Activated CD4-positive, alpha-beta T cell treated with anti-CD3 and anti-CD28 coated beads for 24 hours (primary cell): ENCODE data around the gene RPLP2.

Source experiments
- DNase-seq, 2 donors: peaks; one replicate each; pipeline ENCODE4 v3.0.0-alpha.2; 2020; ENCODE audit warnings: low read depth in 2 of 2

RPLP2 gene

GRCh38 chr11:803770-804598 lies 5.8 kb upstream of the RPLP2 start:
- DNase-seq = no peak

GRCh38 chr11:804599-804964 lies 5.2 kb upstream of the RPLP2 start:
- no peak for DNase-seq

DNA sequence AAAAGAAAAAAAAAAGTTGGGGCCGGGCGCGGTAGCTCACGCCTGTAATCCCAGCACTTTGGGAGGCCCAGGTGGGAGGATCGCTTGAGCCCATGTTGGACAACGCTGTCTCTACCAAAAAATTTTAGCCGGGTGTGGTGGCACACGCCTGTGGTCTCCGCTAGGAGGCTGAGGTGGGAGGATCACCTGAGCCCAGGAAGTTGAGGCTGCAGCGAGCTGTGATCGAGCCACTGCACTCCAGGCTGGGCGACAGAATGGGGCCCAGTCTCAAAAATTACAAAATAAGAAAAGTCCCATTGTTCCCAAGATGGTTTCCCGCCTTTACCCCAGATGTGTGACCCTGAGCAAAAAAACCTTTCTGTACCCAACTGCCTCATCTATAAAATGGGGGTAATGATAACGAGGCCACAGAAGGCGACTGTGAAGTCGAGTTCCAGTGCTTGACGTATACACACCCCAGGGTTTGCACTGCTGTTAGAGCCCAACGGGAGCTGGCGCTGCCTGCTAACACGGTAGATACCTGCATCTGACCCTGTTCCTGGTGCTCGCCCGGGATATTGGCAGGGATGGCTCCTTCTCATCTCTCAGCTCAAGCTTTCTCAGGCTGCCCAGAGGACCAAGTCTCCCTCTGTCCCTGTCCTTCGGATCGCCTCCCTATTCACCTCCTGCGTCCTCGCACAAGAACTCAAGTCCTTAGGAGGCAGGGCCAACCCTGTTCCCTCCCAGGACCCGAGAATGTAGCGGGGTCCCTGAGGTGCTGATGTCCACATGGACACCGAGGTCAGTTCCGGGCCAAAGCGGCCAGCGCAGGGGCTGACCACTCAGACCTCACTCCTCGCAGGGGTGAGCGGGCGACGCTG lies 1.1 kb upstream of the RPLP2 start:
- DNase-seq = no peak

GRCh38 chr11:810040-810567 lies 337 bp downstream of the RPLP2 start:
- no peak for DNase-seq

DNA sequence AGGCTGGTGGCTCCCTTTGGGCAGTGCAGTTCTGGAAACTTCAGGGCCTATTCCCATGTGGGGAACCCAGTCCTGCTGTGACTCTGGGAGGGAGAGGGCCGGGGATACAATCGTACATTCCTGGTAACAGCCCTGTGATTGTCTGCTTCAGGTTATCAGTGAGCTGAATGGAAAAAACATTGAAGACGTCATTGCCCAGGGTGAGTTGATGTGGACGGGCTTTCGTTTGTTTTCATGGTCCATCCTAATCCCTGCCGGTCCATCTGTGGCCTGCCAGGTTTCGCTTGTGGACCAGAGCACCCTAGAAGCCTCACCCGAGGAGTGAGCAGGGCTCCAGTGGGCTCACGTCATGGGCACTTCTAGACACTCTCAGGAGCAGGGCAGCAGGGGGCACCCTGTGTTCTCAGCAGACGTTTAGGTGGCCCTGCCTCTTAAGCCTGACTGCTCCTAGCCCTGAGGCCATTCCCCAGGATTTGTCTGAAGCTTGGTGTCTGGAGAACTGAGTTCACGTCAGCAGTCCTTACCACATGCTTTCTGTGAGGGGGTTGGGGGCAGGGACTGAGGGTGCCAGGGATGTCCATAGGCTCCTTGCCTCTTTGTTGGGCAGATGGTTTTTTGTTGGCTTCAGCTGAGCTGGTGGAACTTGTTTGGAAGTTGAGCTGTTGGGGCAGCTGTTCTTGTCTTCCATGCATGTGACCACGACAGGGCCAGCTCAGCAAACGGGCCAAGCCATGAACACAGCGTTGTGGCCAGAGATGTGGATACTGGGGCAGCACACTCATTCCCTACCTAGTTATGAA lies 1.9 kb downstream of the RPLP2 start:
- DNase-seq = no peak

GRCh38 chr11:812390-812789 lies 2.6 kb downstream of the RPLP2 start:
- DNase-seq = no peak

- DNase-seq = no peak
Observed at GRCh38 chr11:813072-813455, 3.3 kb downstream of the RPLP2 start.

DNA sequence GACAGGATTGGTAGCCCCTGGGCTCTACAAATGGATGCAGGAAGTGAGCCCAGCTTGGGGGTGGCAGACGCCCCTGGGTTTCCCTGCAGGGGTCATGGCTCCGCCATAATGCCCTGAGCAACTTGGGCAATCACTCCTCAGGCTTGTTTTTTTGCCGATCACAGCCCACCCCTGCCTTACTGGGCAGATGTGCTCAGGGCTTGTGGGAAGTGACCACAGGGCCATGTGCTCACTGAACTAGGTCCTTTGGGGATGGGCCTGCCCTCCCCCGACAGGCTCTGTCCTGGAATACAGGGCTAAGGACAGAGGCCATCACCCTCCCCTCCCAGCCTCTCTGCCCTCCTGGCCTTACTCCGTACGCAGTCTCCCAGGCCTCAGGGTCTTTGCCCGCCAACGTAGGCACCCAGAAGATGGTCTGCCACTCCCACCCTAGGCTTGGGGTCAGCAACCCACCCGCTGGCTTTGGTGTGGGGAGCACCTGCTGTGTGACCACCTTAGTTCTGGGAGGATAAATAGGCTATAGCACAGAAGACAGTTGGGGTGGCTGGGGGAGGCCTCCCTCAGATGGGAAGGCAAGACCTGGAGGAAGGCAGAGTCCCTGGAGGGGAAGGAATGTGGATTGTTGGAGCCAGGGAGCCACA lies 3.8 kb downstream of the RPLP2 start:
- DNase-seq = no peak

DNA sequence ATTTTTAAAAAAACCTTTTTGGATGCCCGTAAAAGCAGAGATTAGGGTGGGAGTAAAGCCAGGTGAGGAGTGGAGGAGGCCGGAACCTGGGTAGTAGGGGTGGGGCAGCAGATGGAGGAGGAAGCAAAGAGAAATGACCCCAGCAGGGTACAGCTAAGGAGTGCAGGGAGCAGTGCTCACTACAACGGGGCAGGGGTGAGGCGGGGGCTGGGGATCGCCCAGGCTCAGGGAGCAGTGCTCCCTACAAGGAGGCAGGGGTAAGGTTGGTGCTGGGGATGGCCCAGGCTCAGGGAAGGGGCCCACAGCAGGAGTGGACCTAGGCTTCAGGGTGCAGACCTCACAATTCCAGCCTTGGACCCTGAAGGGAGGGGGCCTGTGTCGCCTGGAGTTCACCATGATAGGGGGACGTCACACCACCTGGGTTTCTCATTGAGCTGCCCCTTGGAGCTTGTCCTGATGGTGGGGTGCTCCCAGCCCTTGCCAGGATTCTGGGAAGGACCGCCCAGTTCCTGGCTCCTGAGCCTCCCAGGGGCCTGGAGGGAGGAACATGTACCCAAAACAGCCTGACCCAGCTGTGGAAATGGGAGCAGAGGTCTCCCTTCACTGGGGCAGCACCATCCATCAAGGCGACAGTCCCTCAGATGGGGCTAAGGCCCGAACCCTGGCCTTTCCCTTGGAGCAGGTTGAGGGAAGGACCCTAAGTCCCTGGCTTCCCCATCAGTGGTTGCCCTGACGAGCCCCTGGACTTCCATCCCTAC lies 6.1 kb downstream of the RPLP2 start:
- no peak for DNase-seq

DNA sequence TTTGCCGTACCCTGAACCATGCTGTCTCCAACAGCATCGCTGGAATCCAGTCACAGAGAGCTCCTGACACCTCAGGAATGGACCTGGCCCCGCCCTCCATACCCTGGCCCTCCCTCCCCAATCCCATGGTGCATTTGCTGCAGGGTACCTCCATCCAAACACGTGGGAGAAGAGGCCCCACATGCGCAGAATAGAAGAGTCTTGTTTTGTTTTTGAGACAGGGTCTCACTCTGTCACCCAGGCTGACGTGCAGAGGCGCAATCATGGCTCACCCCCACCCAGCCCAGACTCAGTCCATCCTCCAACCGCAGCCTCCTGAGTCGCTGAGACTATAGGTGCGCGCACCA lies 6.6 kb downstream of the RPLP2 start:
- DNase-seq = no peak

GRCh38 chr11:818396-819128 lies 8.8 kb downstream of the RPLP2 start, which contains the start of gene PNPLA2:
PNPLA2 (plus strand) TSS chr11:818914; CDS start chr11:819719, 805 bp downstream.
- DNase-seq = no peak

- peak; percentile 87 to 92 for DNase-seq
Observed at GRCh38 chr11:819129-819931, 9.6 kb downstream of the RPLP2 start.

GRCh38 chr11:819943-820649 lies 10.3 kb downstream of the RPLP2 start:
- peak; percentile 87 to 89 for DNase-seq

DNA sequence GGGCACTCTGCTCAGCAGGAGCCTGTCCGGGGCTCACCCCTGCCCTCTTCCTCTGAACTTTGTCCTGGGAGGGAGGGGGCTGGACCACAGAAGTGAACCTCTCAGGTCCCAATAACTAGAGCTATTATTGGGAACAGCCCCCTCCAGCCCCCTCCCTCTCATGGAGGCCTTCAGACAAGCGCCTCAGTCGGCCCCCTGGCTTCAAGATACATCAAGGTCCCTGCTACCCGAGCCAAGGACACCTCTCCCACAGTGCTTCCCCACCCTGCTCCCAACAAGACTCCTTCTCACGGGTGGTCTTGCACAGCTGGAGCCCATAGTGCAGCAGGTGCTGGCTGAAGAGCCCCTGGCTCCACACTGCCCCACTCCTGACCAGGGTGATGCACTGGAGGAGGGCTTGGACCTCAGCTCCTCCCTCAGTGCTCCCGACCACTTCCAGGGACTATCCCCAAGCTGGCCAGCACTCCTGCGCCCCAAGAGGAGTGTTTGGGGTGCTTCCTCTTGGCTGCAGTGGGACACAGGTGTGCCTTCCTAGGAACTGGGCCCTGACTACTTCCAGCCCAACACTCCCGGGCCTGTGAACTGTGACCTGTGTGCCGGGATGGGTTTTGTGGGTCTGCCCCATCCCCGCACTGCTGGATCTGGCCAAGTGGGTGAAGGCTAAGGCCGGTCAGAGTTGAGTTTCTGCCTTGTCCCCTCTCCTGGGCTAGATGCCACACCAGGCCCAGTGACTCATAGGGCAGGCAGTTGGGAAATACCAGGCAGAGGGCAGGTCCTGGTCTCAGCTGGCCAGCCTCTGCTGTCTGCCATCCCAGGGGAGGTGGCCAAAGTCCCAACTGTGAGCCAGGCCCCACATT lies 11.1 kb downstream of the RPLP2 start:
- DNase-seq = no peak

- no peak for DNase-seq
Observed at GRCh38 chr11:821512-822371, 12.0 kb downstream of the RPLP2 start.

- DNase-seq = no peak
Observed at GRCh38 chr11:823441-824291, 13.9 kb downstream of the RPLP2 start.
